ENCODE data around the gene JARID2. TPM values are rescaled to one million over a fixed set of nuclear protein-coding genes. Genes with fewer than 3 reads are reported as not detected.

Gene JARID2
- polyA plus RNA-seq, 1 donor (not counting 4 experiments of a cell fraction or from before 2014, with no cell fraction given): 11.0 TPM

- peaks cover 86% of the 10 kb centered on the region for H3K79me2 ChIP-seq (ENCODE audit: control insufficient read depth, insufficient read depth, low read length)
- H4K20me1 ChIP-seq (ENCODE audit: control insufficient read depth, extremely low read depth, insufficient read depth, low read length): peaks cover 3% of the 10 kb centered on the region
- peaks cover 0 to 6% of the 10 kb centered on the region in 2 experiments for H3K36me3 ChIP-seq (ENCODE audit: control insufficient read depth in 2 of 2, extremely low read depth in 1 of 2, insufficient read depth in 2 of 2, low read length in 2 of 2)
- FAIRE-seq (no peak), DNase-seq (ENCODE audit: low read depth, low spot score) (no peak)
- H2AFZ ChIP-seq (ENCODE audit: control insufficient read depth, low read length): no peak overlapping the region
- H3K9me1 ChIP-seq (ENCODE audit: control insufficient read depth, extremely low read depth, insufficient read depth, low read length): no peaks in the 10 kb centered on the region
- no peak overlapping the region for H3K27ac ChIP-seq (ENCODE audit: control insufficient read depth, insufficient read depth, low read length)
- no peak overlapping the region for H3K4me3 ChIP-seq (ENCODE audit: control insufficient read depth in 2 of 3, extremely low read depth in 1 of 3, insufficient read depth in 2 of 3, low read depth in 1 of 3, low read length in 3 of 3)
- dilution Hi-C loops (cut with MboI; ENCODE audit: extremely low pct_ligation_motif_present, low sequenced_read_pairs): no loop called here
- no peak overlapping the region for H3K9ac ChIP-seq (ENCODE audit: control insufficient read depth, extremely low read depth, insufficient read depth, low read length)
- H3K9me3 ChIP-seq (ENCODE audit: control insufficient read depth, low read depth, low read length): no peaks in the 10 kb centered on the region
- no peaks in the 10 kb centered on the region for H3K27me3 ChIP-seq (ENCODE audit: control insufficient read depth, extremely low read depth, insufficient read depth, low read length)
- H3K4me1 ChIP-seq (ENCODE audit: control insufficient read depth, extremely low read depth, insufficient read depth, low read length): peaks cover 8% of the 10 kb centered on the region
- H3K4me2 ChIP-seq (ENCODE audit: control insufficient read depth, extremely low read depth, insufficient read depth, low read depth, low read length): no peak overlapping the region
- TF ChIP-seq EZH2 (IDR thresholded peaks at IDR 0.05; ENCODE audit: low read length) (no peak), CTCF (optimal IDR thresholded peaks at IDR 0.05 in 1 of 3, IDR thresholded peaks at IDR 0.05 in 1 of 3, conservative IDR thresholded peaks at IDR 0.05 in 1 of 3; ENCODE audit: extremely low read depth in 1 of 3, insufficient read depth in 2 of 3, low read length in 3 of 3) (no peak)
These were observed 115.3 kb downstream of the JARID2 start for GRCh38 chr6:15361197-15361596.

GRCh38 chr6:15362274-15363160 is 116.6 kb downstream of the JARID2 start:
- no peak overlapping the region for H3K9ac ChIP-seq (ENCODE audit: control insufficient read depth, extremely low read depth, insufficient read depth, low read length)
- H3K9me1 ChIP-seq (ENCODE audit: control insufficient read depth, extremely low read depth, insufficient read depth, low read length): no peaks in the 10 kb centered on the region
- DNase-seq (ENCODE audit: low read depth, low spot score) (no peak), FAIRE-seq (no peak)
- H3K4me2 ChIP-seq (ENCODE audit: control insufficient read depth, extremely low read depth, insufficient read depth, low read depth, low read length): no peak overlapping the region
- H3K4me3 ChIP-seq (ENCODE audit: control insufficient read depth in 2 of 3, extremely low read depth in 1 of 3, insufficient read depth in 2 of 3, low read depth in 1 of 3, low read length in 3 of 3): no peak overlapping the region
- dilution Hi-C loops (cut with MboI; ENCODE audit: extremely low pct_ligation_motif_present, low sequenced_read_pairs): no loop called here
- H3K36me3 ChIP-seq (ENCODE audit: control insufficient read depth in 2 of 2, extremely low read depth in 1 of 2, insufficient read depth in 2 of 2, low read length in 2 of 2): peaks cover 0 to 3% of the 10 kb centered on the region in 2 experiments
- H3K4me1 ChIP-seq (ENCODE audit: control insufficient read depth, extremely low read depth, insufficient read depth, low read length): peaks cover 15% of the 10 kb centered on the region
- peaks cover 86% of the 10 kb centered on the region for H3K79me2 ChIP-seq (ENCODE audit: control insufficient read depth, insufficient read depth, low read length)
- H3K27ac ChIP-seq (ENCODE audit: control insufficient read depth, insufficient read depth, low read length): no peak overlapping the region
- H4K20me1 ChIP-seq (ENCODE audit: control insufficient read depth, extremely low read depth, insufficient read depth, low read length): no peaks in the 10 kb centered on the region
- H2AFZ ChIP-seq (ENCODE audit: control insufficient read depth, low read length): no peak overlapping the region
- H3K27me3 ChIP-seq (ENCODE audit: control insufficient read depth, extremely low read depth, insufficient read depth, low read length): no peaks in the 10 kb centered on the region
- TF ChIP-seq EZH2 (IDR thresholded peaks at IDR 0.05; ENCODE audit: low read length) (no peak), CTCF (optimal IDR thresholded peaks at IDR 0.05 in 1 of 3, IDR thresholded peaks at IDR 0.05 in 1 of 3, conservative IDR thresholded peaks at IDR 0.05 in 1 of 3; ENCODE audit: extremely low read depth in 1 of 3, insufficient read depth in 2 of 3, low read length in 3 of 3) (no peak)
- no peaks in the 10 kb centered on the region for H3K9me3 ChIP-seq (ENCODE audit: control insufficient read depth, low read depth, low read length)

Data from keratinocyte (primary cell).